Stromal cell of bone marrow (primary cell): ENCODE data around the gene FUT7.
A peak's percentile ranks its signal among the peaks of the same experiment; 100 is the strongest.

Source experiments
- DNase-seq: peaks from one replicate; pipeline ENCODE4 v3.0.0-alpha.2; 2012; ENCODE audit warnings: low read depth

Gene FUT7

GRCh38 chr9:137032858-137033257, 970 bp upstream of the FUT7 start:
- DNase-seq, result no peak

- no peak for DNase-seq
Observed at GRCh38 chr9:137030538-137031527, 1.1 kb downstream of the FUT7 start.

DNA sequence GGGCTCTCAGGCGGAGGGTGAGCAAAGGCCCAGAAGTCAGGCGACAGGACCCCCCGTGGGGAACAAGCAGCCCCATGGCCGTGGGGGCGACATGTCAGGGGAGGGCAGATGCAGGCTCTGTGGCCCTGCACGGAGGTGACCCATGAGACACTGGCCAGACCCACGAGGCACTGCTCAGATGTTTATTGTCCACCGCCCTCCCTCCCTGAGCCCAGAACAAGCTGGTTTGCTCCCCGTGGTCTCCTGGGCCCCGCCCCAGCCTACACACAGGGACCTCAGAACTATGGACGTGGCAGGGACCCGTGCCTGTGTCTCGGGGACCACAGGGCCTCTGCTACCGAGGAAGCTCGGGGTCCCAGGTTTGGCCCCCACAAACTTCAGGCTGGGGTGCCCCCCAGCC, 1.9 kb downstream of the FUT7 start:
- no peak for DNase-seq

DNA sequence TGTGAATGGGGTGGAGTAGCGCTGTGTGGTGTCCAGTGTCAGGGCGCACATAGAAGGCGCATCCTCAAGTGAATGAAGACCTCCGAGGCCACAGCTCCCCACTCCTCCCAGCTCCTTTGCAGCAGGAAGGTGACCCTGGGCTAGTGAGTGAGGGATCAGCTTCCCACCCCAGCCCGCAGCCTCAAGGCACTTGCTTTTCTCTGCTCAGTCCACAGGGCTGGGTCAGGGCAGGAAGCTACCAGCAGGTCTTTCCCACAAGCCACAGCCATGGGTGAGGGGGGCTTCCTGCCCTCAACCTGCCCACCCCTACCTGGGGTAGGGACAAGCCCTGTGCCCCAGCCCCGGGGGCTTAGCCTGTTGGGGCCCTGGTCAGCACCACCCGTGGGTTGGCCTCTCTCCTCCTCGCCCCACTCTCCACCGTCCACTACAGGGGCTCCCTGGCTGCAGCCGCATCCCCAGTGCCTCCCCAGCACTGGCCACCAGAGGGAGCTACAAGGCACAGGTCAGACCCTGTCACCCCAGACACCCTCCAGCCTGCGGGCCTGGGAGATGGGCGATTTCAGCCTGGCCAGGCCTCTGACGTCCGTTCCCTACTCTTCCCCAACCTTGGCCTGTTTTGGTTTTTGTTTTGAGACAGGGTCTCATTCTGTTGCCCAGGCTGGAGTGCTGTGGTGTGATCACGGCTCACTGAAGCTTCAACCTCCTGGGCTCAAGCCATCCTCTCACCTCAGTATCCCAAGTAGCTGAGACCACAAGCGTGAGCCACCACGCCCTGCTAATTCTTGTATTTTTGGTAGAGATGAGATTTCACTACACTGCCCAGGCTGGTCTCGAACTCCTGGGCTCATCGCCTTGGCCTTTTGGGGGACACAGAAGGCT, 2.6 kb downstream of the FUT7 start:
- peak; percentile 13 for DNase-seq

GRCh38 chr9:137028263-137029057, 3.4 kb downstream of the FUT7 start:
- DNase-seq, result peak; percentile 15

- DNase-seq, result no peak
Observed at GRCh38 chr9:137027369-137028262, 4.3 kb downstream of the FUT7 start, which contains the start of gene ABCA2. Gene ABCA2 (minus strand): TSS chr9:137028237. CDS start chr9:137028140, 97 bp downstream.

DNA sequence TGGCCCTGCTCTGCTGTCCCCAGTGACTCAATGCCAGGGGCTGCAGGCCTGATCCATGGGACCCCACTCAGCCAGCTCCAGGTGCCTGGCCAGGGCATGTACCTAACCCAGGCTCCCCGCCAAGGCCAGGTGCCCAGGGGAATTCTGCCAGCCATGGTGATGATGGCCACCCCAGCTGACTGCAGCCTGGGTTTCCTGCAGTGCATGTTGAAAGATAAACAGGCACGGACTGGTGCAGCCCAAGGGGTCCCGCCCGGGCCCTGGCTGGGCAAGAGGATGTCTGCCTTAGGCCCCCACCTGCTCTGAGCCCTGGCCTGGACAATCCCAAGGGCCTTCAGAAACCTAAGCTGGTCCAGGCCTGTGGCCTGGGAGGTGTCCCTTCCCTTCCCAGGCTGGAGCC, 5.1 kb downstream of the FUT7 start:
- DNase-seq, result no peak

- DNase-seq, result no peak
Observed at GRCh38 chr9:137026384-137026783, 5.5 kb downstream of the FUT7 start.

- DNase-seq, result no peak
Observed at GRCh38 chr9:137025517-137025966, 6.3 kb downstream of the FUT7 start.

DNA sequence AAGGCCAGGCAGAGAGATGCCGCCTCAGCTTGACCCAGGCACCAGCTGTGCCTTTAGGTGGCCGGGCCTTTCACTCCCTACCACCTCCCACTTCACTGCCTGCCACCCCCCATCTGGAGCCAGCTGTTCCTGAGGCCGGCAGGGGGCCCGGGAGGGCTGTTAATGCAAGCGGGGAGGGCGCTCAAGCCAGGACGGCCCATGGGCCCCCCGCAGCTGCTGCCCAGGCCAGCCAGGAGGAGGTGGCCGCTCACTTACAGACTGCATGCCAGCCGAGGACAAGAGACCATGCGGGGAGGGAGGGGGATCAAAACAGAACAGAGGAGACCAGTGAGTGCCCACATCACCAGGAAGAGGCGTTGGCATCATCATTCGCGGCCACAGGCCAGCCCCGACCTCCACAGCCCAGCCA, 8.3 kb downstream of the FUT7 start:
- no peak for DNase-seq

- no peak for DNase-seq
Observed at GRCh38 chr9:137023157-137023556, 8.7 kb downstream of the FUT7 start.

DNA sequence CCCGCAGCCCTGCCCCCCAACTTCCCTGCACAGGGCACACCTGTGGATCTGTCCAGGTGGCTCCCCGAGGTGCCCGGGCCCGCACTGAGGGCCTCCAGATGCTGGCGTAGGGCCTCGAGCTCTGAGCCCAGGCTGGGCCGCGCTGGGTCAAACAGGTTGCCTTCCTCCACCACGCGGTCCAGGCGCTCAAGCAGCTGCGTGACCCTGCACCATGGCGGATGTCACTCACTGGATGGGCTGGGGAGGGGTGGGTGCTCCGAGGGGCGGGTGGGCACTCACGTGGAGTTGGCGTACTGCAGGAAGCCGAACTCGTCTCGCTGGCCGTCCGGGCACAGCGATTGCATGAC, 9.3 kb downstream of the FUT7 start:
- DNase-seq, result no peak

- no peak for DNase-seq
Observed at GRCh38 chr9:137021979-137022661, 9.8 kb downstream of the FUT7 start.

DNA sequence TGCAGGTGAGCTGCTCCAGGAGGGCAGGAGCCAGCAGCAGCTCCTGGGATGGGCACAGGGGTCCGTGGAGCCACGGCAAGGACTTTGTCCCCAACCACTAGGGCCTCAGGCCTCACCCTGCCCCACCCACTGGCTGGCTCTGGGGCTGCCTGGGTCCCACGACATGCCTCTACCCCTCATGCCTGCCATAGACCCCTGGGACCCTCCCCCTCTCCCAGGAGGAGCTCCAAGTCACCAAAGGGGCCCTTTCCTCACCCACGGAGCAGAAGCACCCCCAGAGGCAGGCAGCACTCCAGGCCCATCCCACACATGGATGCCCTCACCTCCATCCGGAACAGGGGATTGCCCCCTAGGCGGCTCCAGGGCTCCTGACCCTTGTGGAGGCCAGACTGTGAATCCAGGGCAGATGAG, 10.3 kb downstream of the FUT7 start:
- DNase-seq, result no peak

DNA sequence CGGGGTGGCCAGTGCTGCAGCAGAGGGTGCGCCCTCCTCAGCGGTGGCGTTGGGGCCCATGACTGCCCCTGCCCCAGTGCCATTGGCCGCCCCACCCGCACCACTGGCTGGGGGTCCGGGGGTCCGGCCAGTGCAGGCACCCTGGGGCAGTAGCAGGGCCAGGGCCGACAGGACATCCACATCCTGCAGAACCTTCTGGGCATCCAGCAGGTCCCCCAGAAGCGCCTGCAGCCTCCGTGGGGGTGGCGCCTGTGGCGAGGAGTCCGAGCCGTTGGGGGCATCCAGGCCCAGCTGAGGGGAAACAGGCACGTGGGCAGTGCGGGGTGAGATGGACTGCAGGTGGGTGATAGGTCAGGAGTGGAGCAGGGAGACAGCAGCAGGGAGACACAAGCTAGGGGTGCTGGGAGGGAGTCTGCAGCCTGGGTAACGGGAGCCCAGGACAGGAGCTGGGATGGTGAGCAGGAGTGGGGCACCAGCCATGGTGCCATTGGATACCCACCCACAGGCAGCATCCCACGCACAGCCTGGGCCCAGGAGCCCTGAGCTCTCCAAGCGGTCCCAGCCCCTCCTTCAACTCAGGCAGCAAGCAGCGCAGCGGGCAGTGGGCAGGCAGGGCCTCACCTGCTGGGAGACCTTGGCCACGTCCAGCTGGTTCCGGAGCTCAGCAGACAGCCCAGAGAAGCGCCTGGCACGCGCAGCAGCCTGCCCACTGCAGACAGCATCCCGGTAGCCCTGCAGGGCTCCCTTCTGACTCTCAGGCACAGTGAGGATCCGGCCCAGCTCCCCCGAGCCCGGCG, 10.9 kb downstream of the FUT7 start:
- no peak for DNase-seq

- DNase-seq, result no peak
Observed at GRCh38 chr9:137019891-137020683, 11.8 kb downstream of the FUT7 start.

- no peak for DNase-seq
Observed at GRCh38 chr9:137018761-137019559, 12.9 kb downstream of the FUT7 start.
